Measurements from ENCODE around the gene C5orf52. TPM values are rescaled to one million over a fixed set of nuclear protein-coding genes. Genes with fewer than 3 reads are reported as not detected.

C5orf52 gene
- total and polyA plus RNA-seq, 8 donors, result not detected

DNA sequence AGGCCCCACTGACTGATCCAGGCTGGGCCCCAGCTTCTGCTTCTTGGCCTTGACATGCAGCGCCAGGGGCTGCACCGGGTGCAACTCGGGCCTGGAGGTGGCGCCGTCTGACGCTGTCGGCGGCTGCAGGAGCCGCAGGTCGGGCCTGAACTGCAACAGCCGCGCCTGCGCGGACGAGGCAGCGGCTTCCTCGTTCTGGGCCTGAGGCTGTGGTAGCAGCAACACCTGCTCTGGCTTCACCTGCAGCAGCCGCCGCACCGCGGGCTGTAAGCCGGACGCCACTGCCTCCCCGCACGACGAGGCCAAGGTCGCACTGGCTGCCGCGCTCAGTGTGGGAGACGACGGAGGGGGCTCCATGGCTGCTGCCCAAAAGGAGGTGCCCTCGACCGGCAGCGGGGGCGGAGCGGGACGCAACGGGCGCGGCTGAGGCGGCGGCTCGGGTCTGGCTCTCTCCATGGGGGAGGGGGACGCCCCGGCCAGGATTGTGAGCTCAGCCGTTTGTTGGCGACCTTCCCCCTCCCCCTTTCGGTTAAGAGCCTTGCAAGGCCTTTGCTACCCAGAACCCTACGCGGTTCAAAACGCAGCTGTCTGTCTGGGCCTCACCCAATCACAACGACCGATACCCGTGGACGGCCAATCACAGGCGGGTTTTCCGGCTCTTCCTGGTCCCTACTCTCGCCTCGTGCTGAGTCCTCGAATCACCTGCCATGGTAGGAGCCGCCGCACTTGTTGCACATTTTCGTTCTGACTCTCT lies 19.5 kb upstream of the C5orf52 start:
- H3K27me3 ChIP-seq, result peaks cover 0 to 13% of the 10 kb centered on the region in 2 donors
- H3K27ac ChIP-seq, result no peak overlapping the region
- TF ChIP-seq, protein P1, sequence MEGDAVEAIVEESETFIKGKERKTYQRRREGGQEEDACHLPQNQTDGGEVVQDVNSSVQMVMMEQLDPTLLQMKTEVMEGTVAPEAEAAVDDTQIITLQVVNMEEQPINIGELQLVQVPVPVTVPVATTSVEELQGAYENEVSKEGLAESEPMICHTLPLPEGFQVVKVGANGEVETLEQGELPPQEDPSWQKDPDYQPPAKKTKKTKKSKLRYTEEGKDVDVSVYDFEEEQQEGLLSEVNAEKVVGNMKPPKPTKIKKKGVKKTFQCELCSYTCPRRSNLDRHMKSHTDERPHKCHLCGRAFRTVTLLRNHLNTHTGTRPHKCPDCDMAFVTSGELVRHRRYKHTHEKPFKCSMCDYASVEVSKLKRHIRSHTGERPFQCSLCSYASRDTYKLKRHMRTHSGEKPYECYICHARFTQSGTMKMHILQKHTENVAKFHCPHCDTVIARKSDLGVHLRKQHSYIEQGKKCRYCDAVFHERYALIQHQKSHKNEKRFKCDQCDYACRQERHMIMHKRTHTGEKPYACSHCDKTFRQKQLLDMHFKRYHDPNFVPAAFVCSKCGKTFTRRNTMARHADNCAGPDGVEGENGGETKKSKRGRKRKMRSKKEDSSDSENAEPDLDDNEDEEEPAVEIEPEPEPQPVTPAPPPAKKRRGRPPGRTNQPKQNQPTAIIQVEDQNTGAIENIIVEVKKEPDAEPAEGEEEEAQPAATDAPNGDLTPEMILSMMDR (IDR thresholded peaks at IDR 0.05), result peak; percentile 20 to 27
- DNase-seq (peak in 3 of 4 donors; percentile 67 to 94 (median 86)), ATAC-seq (peak; percentile 100)
- intact Hi-C loops (cut with DNase I), result no loop called here
- no peaks in the 10 kb centered on the region for H3K36me3 ChIP-seq
- H3K4me3 ChIP-seq, result peak overlapping the region; percentile 44 to 47
- H3K4me1 ChIP-seq, result peaks cover 0 to 5% of the 10 kb centered on the region in 2 donors
- peaks cover 0 to 19% of the 10 kb centered on the region in 2 donors for H3K9me3 ChIP-seq

DNA sequence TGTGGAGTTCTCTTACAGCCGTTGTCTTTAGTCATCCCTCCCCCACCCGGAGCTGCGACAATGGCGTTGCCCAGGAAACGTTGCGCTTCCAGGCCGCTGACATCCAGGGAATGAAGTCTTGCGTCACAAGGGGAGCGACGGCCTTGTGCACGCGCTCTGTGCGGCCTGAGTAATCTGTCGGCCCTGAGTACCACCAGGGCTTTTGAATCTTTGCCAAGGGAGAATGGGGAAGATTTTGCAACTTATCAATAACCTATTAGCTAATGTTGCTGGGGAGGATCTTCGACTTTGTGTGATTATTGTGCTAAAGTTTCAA lies 19.0 kb upstream of the C5orf52 start, which contains the start of gene SOX30:
Gene SOX30 (minus strand): TSS at position 62 of the 316 bp plus-strand sequence. CDS start 360 bp downstream, outside the sequence.
- Histone ChIP-seq H3K27me3 (peaks cover 0 to 13% of the 10 kb centered on the region in 2 donors), H3K27ac (no peak within 1 kb of the TSS), H3K9me3 (peaks cover 0 to 24% of the 10 kb centered on the region in 2 donors), H3K36me3 (no peaks in the 10 kb centered on the region), H3K4me1 (peaks cover 0 to 5% of the 10 kb centered on the region in 2 donors), H3K4me3 (peak within 1 kb of the TSS; percentile 44 to 47)
- intact Hi-C loops (cut with DNase I), result no loop called here
- ATAC-seq (no peak), DNase-seq (no peak)
- TF ChIP-seq, protein P1 (IDR thresholded peaks at IDR 0.05), result no peak

- H3K4me1 ChIP-seq, result no peaks in the 10 kb centered on the region
- H3K27ac ChIP-seq, result no peak overlapping the region
- ATAC-seq (no peak), DNase-seq (no peak)
- no peaks in the 10 kb centered on the region for H3K27me3 ChIP-seq
- no peak overlapping the region for H3K4me3 ChIP-seq
- H3K9me3 ChIP-seq, result peaks cover 0 to 48% of the 10 kb centered on the region in 2 donors
- H3K36me3 ChIP-seq, result no peaks in the 10 kb centered on the region
- intact Hi-C loops (cut with DNase I), result no loop called here
- TF ChIP-seq, protein P1 (IDR thresholded peaks at IDR 0.05), result no peak
Observed at GRCh38 chr5:157657516-157657915, 13.8 kb upstream of the C5orf52 start.

DNA sequence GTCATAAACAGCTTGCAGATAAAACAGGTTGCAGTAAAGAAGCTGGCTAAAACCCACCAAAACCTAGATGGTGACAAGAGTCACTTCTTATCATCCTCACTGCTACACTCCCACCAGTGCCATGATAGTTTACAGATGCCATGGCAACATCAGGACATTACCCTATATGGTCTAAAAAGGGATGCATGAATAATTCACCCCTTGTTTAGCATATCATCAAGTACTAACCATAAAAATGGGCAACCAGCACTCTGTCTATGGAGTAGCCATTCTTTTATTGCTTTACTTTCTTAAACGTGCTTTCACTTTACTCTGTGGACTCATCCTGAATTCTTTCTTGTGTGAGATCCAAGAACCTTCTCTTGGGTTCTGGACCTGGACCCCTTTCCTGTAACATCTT lies 12.4 kb upstream of the C5orf52 start:
- no peak for ATAC-seq
- no peaks in the 10 kb centered on the region for H3K36me3 ChIP-seq
- H3K9me3 ChIP-seq, result peaks cover 0 to 41% of the 10 kb centered on the region in 2 donors
- no peak for DNase-seq
- no peak overlapping the region for H3K4me3 ChIP-seq
- no peaks in the 10 kb centered on the region for H3K27me3 ChIP-seq
- no peaks in the 10 kb centered on the region for H3K4me1 ChIP-seq
- H3K27ac ChIP-seq, result no peak overlapping the region
- TF ChIP-seq, protein P1 (IDR thresholded peaks at IDR 0.05), result no peak
- intact Hi-C loops (cut with DNase I), result no loop called here

DNA sequence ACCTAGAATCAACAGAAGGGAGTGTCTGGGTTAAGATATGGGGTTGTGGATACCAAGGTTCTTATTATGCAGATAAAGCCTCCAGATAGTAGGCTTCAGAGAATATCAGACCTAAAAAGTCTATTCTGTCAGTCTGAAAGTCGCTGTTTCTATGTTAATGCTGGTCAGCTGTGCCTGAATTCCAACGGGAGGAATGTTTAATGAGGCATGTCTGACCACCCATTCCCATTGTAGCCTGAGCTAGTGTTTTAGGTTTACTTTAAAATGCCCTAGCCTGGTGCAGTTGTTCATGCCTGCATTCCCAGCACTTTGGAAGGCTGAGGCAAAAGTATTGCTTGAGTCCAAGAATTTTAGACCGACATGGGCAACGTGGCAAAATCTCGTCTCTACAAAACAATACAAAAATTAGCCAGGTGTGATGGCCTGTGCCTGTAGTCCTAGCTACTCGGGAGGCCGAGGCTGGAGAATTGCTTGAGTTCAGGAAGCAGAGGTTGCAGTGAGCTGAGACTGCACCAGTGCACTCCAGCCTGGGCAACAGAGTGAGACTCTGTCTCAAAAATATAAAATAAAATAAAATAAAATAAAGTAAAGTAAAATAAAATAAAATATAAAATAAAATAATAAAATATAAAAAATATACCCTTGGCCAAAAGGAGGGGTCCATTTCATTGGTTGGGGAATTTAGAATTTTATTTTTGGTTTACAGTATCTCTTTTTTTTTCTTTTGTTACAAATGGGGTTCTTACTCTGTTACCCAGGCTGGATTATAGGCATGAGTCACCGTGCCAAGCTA lies 11.3 kb upstream of the C5orf52 start:
- no peak overlapping the region for H3K27ac ChIP-seq
- no peak overlapping the region for H3K4me3 ChIP-seq
- no peaks in the 10 kb centered on the region for H3K4me1 ChIP-seq
- H3K36me3 ChIP-seq, result no peaks in the 10 kb centered on the region
- TF ChIP-seq, protein P1 (IDR thresholded peaks at IDR 0.05), result no peak
- DNase-seq, result no peak
- no peak for ATAC-seq
- peaks cover 0 to 35% of the 10 kb centered on the region in 2 donors for H3K9me3 ChIP-seq
- no peaks in the 10 kb centered on the region for H3K27me3 ChIP-seq
- intact Hi-C loops (cut with DNase I), result no loop called here

Data from left lung (tissue), 10 donors.